Keratinocyte (primary cell): ENCODE measurements around the gene SIPA1L2. TPM values are rescaled to one million over a fixed set of nuclear protein-coding genes. Genes with fewer than 3 reads are reported as not detected.
"Not testable (repeated sequence)": the region's sequence is repeated elsewhere in the genome, so short reads cannot be mapped to it uniquely, and the experiment has no call there.

Experiments
- DNase-seq: peaks from one replicate; pipeline ENCODE4 v3.0.0-alpha.2; 2011; ENCODE audit warnings: low read depth, missing footprints, low spot score
- FAIRE-seq: peaks from 2 replicates; lab custom pipeline; 2011; peaks lifted over from hg19 to GRCh38; lab: Jason Lieb, UNC
- H2AFZ ChIP-seq: 2 replicates; pipeline ENCODE4 v1.6.0; 2012; ENCODE audit warnings: low read length, control low read depth, inconsistent platforms; ENCODE audit not compliant: control insufficient read depth
- H3K27ac ChIP-seq: 2 replicates; pipeline ENCODE4 v1.5.1; 2011; ENCODE audit warnings: low read length; ENCODE audit not compliant: control insufficient read depth, insufficient read depth
- H3K27me3 ChIP-seq: 3 replicates; pipeline ENCODE4 v1.6.0; 2011; ENCODE audit warnings: low read length; ENCODE audit not compliant: control insufficient read depth, insufficient read depth; ENCODE audit errors: extremely low read depth
- H3K36me3 ChIP-seq, 2 experiments: 2 replicates in 1 of 2; 3 replicates in 1 of 2; pipeline ENCODE4 v1.5.1; 2011; ENCODE audit warnings: low read length in 2 of 2, mild to moderate bottlenecking in 1 of 2; ENCODE audit not compliant: control insufficient read depth in 2 of 2, insufficient read depth in 2 of 2; ENCODE audit errors: extremely low read depth in 1 of 2
- H3K4me1 ChIP-seq: 3 replicates; pipeline ENCODE4 v1.5.1; 2011; ENCODE audit warnings: low read length; ENCODE audit not compliant: control insufficient read depth, insufficient read depth; ENCODE audit errors: extremely low read depth
- H3K4me2 ChIP-seq: 3 replicates; pipeline ENCODE4 v1.6.0; 2011; ENCODE audit warnings: low read depth, low read length; ENCODE audit not compliant: control insufficient read depth, insufficient read depth; ENCODE audit errors: extremely low read depth
- H3K4me3 ChIP-seq, 3 experiments: fragments of 200-600 bp in 1 of 3; sonication (generic) in 1 of 3; 2 replicates in 2 of 3; 3 replicates in 1 of 3; pipeline ENCODE4 v1.5.1; 2011 to 2016; ENCODE audit warnings: low read length in 3 of 3, mild to moderate bottlenecking in 3 of 3, control low read depth in 2 of 3, inconsistent platforms in 1 of 3, low read depth in 1 of 3, mixed read lengths in 1 of 3, mixed run types in 1 of 3, moderate library complexity in 1 of 3; ENCODE audit not compliant: control insufficient read depth in 2 of 3, insufficient read depth in 2 of 3; ENCODE audit errors: extremely low read depth in 1 of 3
- H3K79me2 ChIP-seq: 2 replicates; pipeline ENCODE4 v1.6.0; 2012; ENCODE audit warnings: low read length; ENCODE audit not compliant: control insufficient read depth, insufficient read depth
- H3K9ac ChIP-seq: 3 replicates; pipeline ENCODE4 v1.6.0; 2011; ENCODE audit warnings: low read length; ENCODE audit not compliant: control insufficient read depth, insufficient read depth; ENCODE audit errors: extremely low read depth
- H3K9me1 ChIP-seq: 3 replicates; pipeline ENCODE4 v1.6.0; 2011; ENCODE audit warnings: low read length; ENCODE audit not compliant: control insufficient read depth, insufficient read depth; ENCODE audit errors: extremely low read depth
- H3K9me3 ChIP-seq: 2 replicates; pipeline ENCODE4 v1.5.1; 2012; ENCODE audit warnings: low read depth, low read length; ENCODE audit not compliant: control insufficient read depth
- H4K20me1 ChIP-seq: 3 replicates; pipeline ENCODE4 v1.6.0; 2011; ENCODE audit warnings: low read length; ENCODE audit not compliant: control insufficient read depth, insufficient read depth; ENCODE audit errors: extremely low read depth
- EZH2 ChIP-seq: IDR thresholded peaks from one replicate; pipeline ENCODE4 v1.6.1; 2012; ENCODE audit warnings: inconsistent platforms, mild to moderate bottlenecking, low read length, moderate library complexity
- dilution Hi-C: fragments of 300-500 bp; cut with MboI; formaldehyde crosslinking; loops from one replicate; pipeline ENCODE4 v1.7.0; 2020; ENCODE audit warnings: low sequenced_read_pairs; ENCODE audit not compliant: extremely low pct_ligation_motif_present
- polyA plus RNA-seq, 5 experiments: library from polyadenylated mRNA; depleted of rRNA in 3 of 5; stranded (reverse) in 3 of 5; stranded (forward) in 1 of 5; unstranded in 1 of 5; fragments of >200 nt; gene quantifications; 1 replicate in 1 of 5; 2 replicates in 3 of 5; 3 replicates in 1 of 5; pipeline versions ENCODE4 v1.2.1 to v1.2.3, GENCODE V29; 2011 to 2012; ENCODE audit warnings: missing spikeins in 2 of 5, low read depth in 1 of 5, low replicate concordance in 1 of 5
- TF ChIP-seq, protein P1 (sequence below), 3 experiments: IDR thresholded peaks in 1 of 3; conservative IDR thresholded peaks in 1 of 3; optimal IDR thresholded peaks in 1 of 3; 2 replicates in 2 of 3; 3 replicates in 1 of 3; pipeline versions ENCODE3 to v1.5.1; 2011; ENCODE audit warnings: low read length in 3 of 3, mild to moderate bottlenecking in 3 of 3, moderate library complexity in 2 of 3, control low read depth in 1 of 3, inconsistent platforms in 1 of 3; ENCODE audit not compliant: insufficient read depth in 2 of 3; ENCODE audit errors: extremely low read depth in 1 of 3

Gene SIPA1L2
- polyA plus RNA-seq, 1 donor (not counting 4 experiments of a cell fraction or from before 2014, with no cell fraction given), result 2.1 TPM

DNA sequence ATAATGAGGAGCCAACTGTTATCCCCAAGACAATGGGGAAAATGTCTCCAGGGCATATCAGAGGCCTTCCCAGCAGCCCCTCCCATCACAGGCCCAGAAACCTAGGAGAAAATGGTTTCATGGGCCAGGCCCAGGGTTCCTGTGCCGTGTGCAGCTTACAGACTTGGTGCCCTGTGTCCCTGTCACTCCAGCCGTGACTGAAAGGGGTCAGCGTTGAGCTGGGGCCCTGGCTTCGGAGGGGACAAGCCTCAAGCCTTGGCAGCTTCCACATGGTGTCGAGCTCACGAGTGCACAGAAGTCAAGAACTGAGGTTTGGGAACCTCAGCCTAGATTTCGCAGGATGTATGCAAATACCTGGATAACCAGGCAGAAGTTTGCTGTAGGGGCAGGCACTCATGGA, 18.1 kb downstream of the SIPA1L2 start:
- H3K27ac ChIP-seq, result no peak overlapping the region
- H3K4me1 ChIP-seq, result peaks cover 5% of the 10 kb centered on the region
- no peaks in the 10 kb centered on the region for H3K79me2 ChIP-seq
- H4K20me1 ChIP-seq, result no peaks in the 10 kb centered on the region
- H3K9me1 ChIP-seq, result no peaks in the 10 kb centered on the region
- H3K4me3 ChIP-seq, result no peak overlapping the region
- H3K9ac ChIP-seq, result no peak overlapping the region
- H3K9me3 ChIP-seq, result no peaks in the 10 kb centered on the region
- DNase-seq, result no peak
- no peaks in the 10 kb centered on the region for H3K36me3 ChIP-seq
- H2AFZ ChIP-seq, result no peak overlapping the region
- no peaks in the 10 kb centered on the region for H3K27me3 ChIP-seq
- no peak overlapping the region for H3K4me2 ChIP-seq
- dilution Hi-C loops, result no loop called here
- TF ChIP-seq EZH2, result no peak
- TF ChIP-seq, protein P1, sequence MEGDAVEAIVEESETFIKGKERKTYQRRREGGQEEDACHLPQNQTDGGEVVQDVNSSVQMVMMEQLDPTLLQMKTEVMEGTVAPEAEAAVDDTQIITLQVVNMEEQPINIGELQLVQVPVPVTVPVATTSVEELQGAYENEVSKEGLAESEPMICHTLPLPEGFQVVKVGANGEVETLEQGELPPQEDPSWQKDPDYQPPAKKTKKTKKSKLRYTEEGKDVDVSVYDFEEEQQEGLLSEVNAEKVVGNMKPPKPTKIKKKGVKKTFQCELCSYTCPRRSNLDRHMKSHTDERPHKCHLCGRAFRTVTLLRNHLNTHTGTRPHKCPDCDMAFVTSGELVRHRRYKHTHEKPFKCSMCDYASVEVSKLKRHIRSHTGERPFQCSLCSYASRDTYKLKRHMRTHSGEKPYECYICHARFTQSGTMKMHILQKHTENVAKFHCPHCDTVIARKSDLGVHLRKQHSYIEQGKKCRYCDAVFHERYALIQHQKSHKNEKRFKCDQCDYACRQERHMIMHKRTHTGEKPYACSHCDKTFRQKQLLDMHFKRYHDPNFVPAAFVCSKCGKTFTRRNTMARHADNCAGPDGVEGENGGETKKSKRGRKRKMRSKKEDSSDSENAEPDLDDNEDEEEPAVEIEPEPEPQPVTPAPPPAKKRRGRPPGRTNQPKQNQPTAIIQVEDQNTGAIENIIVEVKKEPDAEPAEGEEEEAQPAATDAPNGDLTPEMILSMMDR (optimal IDR thresholded peaks at IDR 0.05 in 1 of 3, IDR thresholded peaks at IDR 0.05 in 1 of 3, conservative IDR thresholded peaks at IDR 0.05 in 1 of 3; ENCODE audit: extremely low read depth in 1 of 3, insufficient read depth in 2 of 3, low read length in 3 of 3), result no peak
- no peak for FAIRE-seq

DNA sequence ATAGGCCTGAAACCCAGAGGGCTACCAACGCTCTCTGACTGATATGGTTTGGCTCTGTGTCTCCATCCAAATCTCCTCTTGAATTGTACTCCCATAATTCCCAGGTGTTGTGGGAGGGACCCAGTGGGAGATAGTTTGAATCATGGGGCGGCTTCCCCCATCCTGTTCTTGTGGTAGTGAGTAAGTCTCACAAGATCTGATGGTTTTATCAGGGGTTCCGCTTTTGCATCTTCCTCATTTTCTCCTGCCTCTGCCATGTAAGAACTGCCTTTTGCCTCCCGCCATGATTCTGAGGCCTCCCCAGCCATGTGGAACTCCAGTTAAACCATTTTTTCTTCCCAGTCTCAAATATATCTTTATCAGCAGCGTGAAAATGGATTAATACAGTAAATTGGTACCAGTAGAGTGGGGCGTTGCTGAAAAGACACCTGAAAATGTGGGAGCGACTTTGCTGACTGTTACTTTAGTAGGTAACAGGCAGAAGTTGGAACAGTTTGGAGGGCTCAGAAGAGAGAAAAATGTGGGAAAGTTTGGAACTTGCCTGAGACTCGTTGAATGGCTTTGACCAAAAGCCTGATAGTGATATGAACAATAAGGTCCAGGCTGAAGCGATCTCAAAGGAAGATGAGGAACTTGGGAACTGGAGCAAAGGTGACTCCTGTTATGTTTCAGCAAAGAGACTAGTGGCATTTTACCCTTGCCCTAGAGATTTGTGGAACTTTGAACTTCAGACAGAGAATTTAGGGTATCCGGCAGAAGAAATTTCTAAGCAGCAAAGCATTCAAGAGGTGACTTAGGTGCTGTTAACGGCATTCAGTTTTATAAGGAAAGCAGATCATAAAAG, 18.8 kb downstream of the SIPA1L2 start:
- H3K9me1 ChIP-seq, H3K36me3 ChIP-seq, H3K27me3 ChIP-seq, H3K9ac ChIP-seq, H3K4me1 ChIP-seq, H2AFZ ChIP-seq, FAIRE-seq, H3K4me2 ChIP-seq, DNase-seq, H4K20me1 ChIP-seq, H3K27ac ChIP-seq, H3K9me3 ChIP-seq, H3K79me2 ChIP-seq, H3K4me3 ChIP-seq, dilution Hi-C loops: not testable (repeated sequence)
